Smooth muscle cell (in vitro differentiated cells): ENCODE data around the gene TGM2. TPM values are rescaled to one million over a fixed set of nuclear protein-coding genes. Genes with fewer than 3 reads are reported as not detected.

ENCODE experiments used
- DNase-seq: peaks from one replicate; lab custom pipeline; 2025; ENCODE audit not compliant: unreplicated experiment; lab: John Stamatoyannopoulos, UW
- H2AFZ ChIP-seq: fragments of 200-600 bp; sonication (generic); 2 replicates; pipeline ENCODE4 v1.6.0; 2016; ENCODE audit warnings: antibody characterized with exemption, low read depth, mild to moderate bottlenecking
- H3F3A ChIP-seq: fragments of 200-600 bp; sonication (generic); 2 replicates; pipeline ENCODE4 v1.6.0; 2017; ENCODE audit warnings: antibody characterized with exemption, low read depth
- H3K27ac ChIP-seq: fragments of 200-600 bp; sonication (generic); 2 replicates; pipeline ENCODE4 v1.5.1; 2016; ENCODE audit warnings: low read depth, mild to moderate bottlenecking
- H3K27me3 ChIP-seq: fragments of 200-600 bp; sonication (generic); 2 replicates; pipeline ENCODE4 v1.6.1; 2016; ENCODE audit warnings: low read depth, mild to moderate bottlenecking
- H3K36me3 ChIP-seq: fragments of 200-600 bp; sonication (generic); 2 replicates; pipeline ENCODE4 v1.5.1; 2016; ENCODE audit warnings: low read depth
- H3K4me1 ChIP-seq: fragments of 200-600 bp; sonication (generic); 2 replicates; pipeline ENCODE4 v1.5.1; 2016; ENCODE audit warnings: low read depth
- H3K4me2 ChIP-seq: fragments of 200-600 bp; sonication (generic); 2 replicates; pipeline ENCODE4 v1.6.0; 2016; ENCODE audit warnings: mild to moderate bottlenecking
- H3K4me3 ChIP-seq: fragments of 200-600 bp; sonication (generic); 2 replicates; pipeline ENCODE4 v1.5.1; 2016; ENCODE audit warnings: mild to moderate bottlenecking
- H3K79me2 ChIP-seq: fragments of 200-600 bp; sonication (generic); 2 replicates; pipeline ENCODE4 v1.6.0; 2016; ENCODE audit warnings: low read depth, mild to moderate bottlenecking
- H3K9ac ChIP-seq: fragments of 200-600 bp; sonication (generic); 2 replicates; pipeline ENCODE4 v1.6.0; 2016; ENCODE audit warnings: low read depth
- H3K9me3 ChIP-seq: fragments of 200-600 bp; sonication (generic); replicated peaks from 2 replicates; pipeline ENCODE4 v1.5.1; 2016; ENCODE audit warnings: low read depth
- H4K20me1 ChIP-seq: fragments of 200-600 bp; sonication (generic); 2 replicates; pipeline ENCODE4 v1.6.0; 2016; ENCODE audit warnings: low read depth
- WGBS: methylation state at CpG from one replicate; pipeline ENCODE4 v1.1.7; 2016; ENCODE audit warnings: low lambda C conversion rate; 5-methylcytosine and 5-hydroxymethylcytosine counted together
- polyA plus RNA-seq: library from polyadenylated mRNA; unstranded; fragments of >200 nt; fragmentation: Nextera tagmentation; extraction: Ambion mirVana; gene quantifications from 2 replicates; pipeline ENCODE4 v1.2.1, GENCODE V29; 2016
- total RNA-seq: library from RNA; depleted of rRNA; stranded (reverse); fragments of >200 nt; gene quantifications from 2 replicates; pipeline ENCODE4 v1.2.3, GENCODE V29; 2014
- TF ChIP-seq, protein P1 (sequence below): fragments of 200-600 bp; sonication (generic); IDR thresholded peaks from 2 replicates; pipeline ENCODE4 v1.5.1; 2017; ENCODE audit warnings: borderline replicate concordance, mild to moderate bottlenecking, antibody characterized with exemption; ENCODE audit not compliant: insufficient read depth, poor library complexity, severe bottlenecking

TGM2 gene
- total and polyA plus RNA-seq, 2 experiments from 2014 or later, result 41.7 to 72.0 TPM

DNA sequence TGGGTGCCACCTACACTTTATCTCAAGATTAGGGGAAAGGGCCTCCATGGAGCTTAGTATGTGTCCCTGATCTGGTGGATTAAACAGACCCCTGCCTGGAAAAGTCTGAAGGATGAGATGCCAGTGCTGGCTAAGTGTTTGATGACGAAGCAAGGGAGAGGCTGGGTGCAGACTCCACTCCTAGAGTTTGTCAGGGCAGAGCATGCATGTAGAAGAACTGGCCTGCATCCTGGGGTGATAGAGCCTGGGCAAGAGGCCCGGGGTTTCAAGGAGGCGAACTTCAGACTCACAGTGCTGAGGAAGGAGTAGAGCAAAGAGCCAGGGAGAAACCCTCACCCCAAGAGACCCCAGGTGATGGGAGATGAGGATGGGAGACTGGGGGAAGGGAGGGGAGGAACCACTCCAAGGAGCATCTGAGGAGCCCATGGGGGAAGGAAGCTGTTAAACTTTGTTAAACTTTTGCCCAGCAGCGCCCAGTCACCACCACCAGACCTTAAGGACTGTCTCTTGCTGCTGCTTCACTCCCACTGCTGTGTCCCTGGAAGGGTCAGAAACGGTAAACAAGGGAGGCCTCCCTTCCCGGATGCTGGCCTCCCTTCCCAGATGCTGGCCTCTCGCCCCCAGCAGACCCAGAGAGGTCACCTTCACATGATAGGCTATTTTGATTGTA is 69.9 kb downstream of the TGM2 start:
- H3F3A ChIP-seq, result no peaks in the 10 kb centered on the region
- no peaks in the 10 kb centered on the region for H3K4me1 ChIP-seq
- no peaks in the 10 kb centered on the region for H3K9me3 ChIP-seq
- no peaks in the 10 kb centered on the region for H4K20me1 ChIP-seq
- no peaks in the 10 kb centered on the region for H3K36me3 ChIP-seq
- H3K27ac ChIP-seq, result peak overlapping the region; percentile 39
- H3K9ac ChIP-seq, result no peak overlapping the region
- no peak overlapping the region for H2AFZ ChIP-seq
- H3K4me2 ChIP-seq, result no peak overlapping the region
- H3K4me3 ChIP-seq, result no peak overlapping the region
- 83% methylated on average over 7 of the region's 7 CpGs for WGBS
- no peak for DNase-seq
- H3K27me3 ChIP-seq, result no peaks in the 10 kb centered on the region
- TF ChIP-seq, protein P1, sequence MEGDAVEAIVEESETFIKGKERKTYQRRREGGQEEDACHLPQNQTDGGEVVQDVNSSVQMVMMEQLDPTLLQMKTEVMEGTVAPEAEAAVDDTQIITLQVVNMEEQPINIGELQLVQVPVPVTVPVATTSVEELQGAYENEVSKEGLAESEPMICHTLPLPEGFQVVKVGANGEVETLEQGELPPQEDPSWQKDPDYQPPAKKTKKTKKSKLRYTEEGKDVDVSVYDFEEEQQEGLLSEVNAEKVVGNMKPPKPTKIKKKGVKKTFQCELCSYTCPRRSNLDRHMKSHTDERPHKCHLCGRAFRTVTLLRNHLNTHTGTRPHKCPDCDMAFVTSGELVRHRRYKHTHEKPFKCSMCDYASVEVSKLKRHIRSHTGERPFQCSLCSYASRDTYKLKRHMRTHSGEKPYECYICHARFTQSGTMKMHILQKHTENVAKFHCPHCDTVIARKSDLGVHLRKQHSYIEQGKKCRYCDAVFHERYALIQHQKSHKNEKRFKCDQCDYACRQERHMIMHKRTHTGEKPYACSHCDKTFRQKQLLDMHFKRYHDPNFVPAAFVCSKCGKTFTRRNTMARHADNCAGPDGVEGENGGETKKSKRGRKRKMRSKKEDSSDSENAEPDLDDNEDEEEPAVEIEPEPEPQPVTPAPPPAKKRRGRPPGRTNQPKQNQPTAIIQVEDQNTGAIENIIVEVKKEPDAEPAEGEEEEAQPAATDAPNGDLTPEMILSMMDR, result no peak
- no peaks in the 10 kb centered on the region for H3K79me2 ChIP-seq

DNA sequence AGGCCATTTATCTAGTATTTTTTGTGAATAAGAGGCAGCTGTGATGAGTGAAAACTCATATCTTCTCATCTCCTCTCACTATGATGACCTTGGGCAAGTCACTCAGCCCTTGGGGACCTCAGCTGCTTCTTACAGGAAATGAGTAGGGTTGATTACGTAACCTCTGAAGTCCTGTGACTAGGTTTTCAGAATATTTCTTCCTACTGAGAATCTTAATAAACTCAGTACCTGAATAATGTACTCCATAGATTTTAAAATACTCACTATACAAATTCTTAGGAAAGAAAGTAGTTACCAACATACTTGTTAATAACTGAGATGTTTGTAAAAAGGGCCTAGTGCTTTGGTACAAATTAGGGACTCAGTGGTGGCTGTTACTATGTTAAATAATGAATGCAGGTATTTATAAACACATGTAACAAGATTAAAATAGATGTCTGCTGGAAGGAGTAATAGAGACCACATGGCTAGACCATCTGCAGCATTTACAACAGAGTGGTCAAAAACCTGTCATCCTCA is 70.6 kb downstream of the TGM2 start:
- peak overlapping the region; percentile 8 for H3K4me2 ChIP-seq
- 61% methylated on average over 1 of the region's 1 CpG for WGBS
- no peak for DNase-seq

DNA sequence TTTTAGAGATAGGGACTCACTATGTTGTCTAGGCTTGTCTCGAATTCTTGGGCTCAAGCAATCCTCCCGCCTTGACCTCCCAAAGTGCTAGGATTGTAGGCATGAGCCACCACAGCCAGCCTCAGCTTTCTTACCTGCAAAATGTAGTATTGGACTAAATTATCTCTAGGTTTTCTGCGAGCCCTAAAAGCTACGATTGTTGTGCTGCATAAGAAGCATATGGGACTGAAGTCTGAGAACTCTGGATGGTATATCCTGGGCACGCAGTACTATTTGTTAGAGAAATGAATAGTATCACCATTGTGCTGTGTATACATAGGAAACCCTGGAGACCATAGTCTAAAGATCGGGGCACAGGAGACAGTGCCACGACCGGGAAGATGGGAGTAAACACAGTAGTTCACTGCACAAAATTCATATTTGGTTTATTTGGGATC is 71.4 kb downstream of the TGM2 start:
- Histone ChIP-seq H3F3A (no peaks in the 10 kb centered on the region), H3K27ac (no peak overlapping the region), H3K9ac (no peak overlapping the region), H3K4me1 (no peaks in the 10 kb centered on the region), H3K36me3 (no peaks in the 10 kb centered on the region), H4K20me1 (no peaks in the 10 kb centered on the region), H3K4me3 (no peak overlapping the region), H3K27me3 (no peaks in the 10 kb centered on the region), H3K4me2 (no peak overlapping the region), H3K9me3 (no peaks in the 10 kb centered on the region), H2AFZ (no peak overlapping the region), H3K79me2 (no peaks in the 10 kb centered on the region)
- WGBS, result 96% methylated on average over 8 of the region's 8 CpGs
- DNase-seq, result no peak
- TF ChIP-seq, protein P1, result no peak

More for the DNA sequence above, 70.6 kb downstream of the TGM2 start:
- Histone ChIP-seq H2AFZ (no peak overlapping the region), H4K20me1 (no peaks in the 10 kb centered on the region), H3K27me3 (no peaks in the 10 kb centered on the region), H3K36me3 (no peaks in the 10 kb centered on the region), H3K27ac (peak overlapping the region; percentile 39), H3K9ac (no peak overlapping the region), H3K79me2 (no peaks in the 10 kb centered on the region), H3K4me1 (no peaks in the 10 kb centered on the region), H3K4me3 (no peak overlapping the region), H3K9me3 (no peaks in the 10 kb centered on the region), H3F3A (no peaks in the 10 kb centered on the region)
- TF ChIP-seq, protein P1, result no peak

DNA sequence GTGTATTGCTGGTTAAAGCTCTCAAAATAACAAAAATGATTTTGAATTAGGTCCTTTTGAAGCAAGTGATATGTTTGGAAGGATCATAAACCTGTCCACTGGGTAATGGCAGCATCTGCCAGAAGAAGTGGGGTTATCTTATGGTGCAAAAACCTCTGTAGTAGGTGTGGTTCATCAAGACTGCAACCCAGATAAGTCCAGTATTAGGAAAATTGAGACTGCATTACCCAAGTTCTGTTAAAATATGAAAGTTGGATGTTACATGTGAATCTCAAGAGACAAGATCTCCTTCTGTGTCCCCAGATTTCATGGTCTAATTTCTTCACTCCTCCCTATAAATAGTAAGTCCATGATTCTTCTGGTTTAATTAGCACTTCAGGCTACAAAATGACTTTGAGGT is 72.2 kb downstream of the TGM2 start:
- H2AFZ ChIP-seq, result no peak overlapping the region
- H3K9me3 ChIP-seq, result no peaks in the 10 kb centered on the region
- no peaks in the 10 kb centered on the region for H3F3A ChIP-seq
- no peaks in the 10 kb centered on the region for H3K79me2 ChIP-seq
- no peak overlapping the region for H3K27ac ChIP-seq
- no peaks in the 10 kb centered on the region for H3K36me3 ChIP-seq
- H3K4me1 ChIP-seq, result no peaks in the 10 kb centered on the region
- H3K4me2 ChIP-seq, result no peak overlapping the region
- H3K27me3 ChIP-seq, result no peaks in the 10 kb centered on the region
- DNase-seq, result no peak
- H3K9ac ChIP-seq, result no peak overlapping the region
- H3K4me3 ChIP-seq, result no peak overlapping the region
- H4K20me1 ChIP-seq, result no peaks in the 10 kb centered on the region
- TF ChIP-seq, protein P1, result no peak
